ENCODE results near the gene BRICD5. TPM values are rescaled to one million over a fixed set of nuclear protein-coding genes. Genes with fewer than 3 reads are reported as not detected.

BRICD5 gene
- total and polyA plus RNA-seq, 5 donors, result 3.4 to 11.0 (median 7.3) TPM

Other genes with a start within 250 kb of the BRICD5 start
- 1,000 to 10,000 TPM in 3 of 4 donors, 100 to 1,000 TPM in 1; 947 to 1,371 (median 1,063) TPM for gene RPS2, start 246.0 kb downstream of the BRICD5 start, total RNA-seq
- gene RPS2, start 246.0 kb downstream of the BRICD5 start, polyA plus RNA-seq, result 1,244 TPM
- gene RNF151, start 244.0 kb downstream of the BRICD5 start, total RNA-seq, result not detected
- not detected for gene RNF151, start 244.0 kb downstream of the BRICD5 start, polyA plus RNA-seq
- 10 to 100 TPM; 19.0 to 22.8 (median 19.7) TPM for gene TBL3, start 238.8 kb downstream of the BRICD5 start, total RNA-seq
- 39.6 TPM for gene TBL3, start 238.8 kb downstream of the BRICD5 start, polyA plus RNA-seq
- gene NOXO1, start 229.4 kb downstream of the BRICD5 start, total RNA-seq, result not detected
- 0.29 TPM for gene NOXO1, start 229.4 kb downstream of the BRICD5 start, polyA plus RNA-seq
- 10 to 100 TPM; 19.6 to 25.7 (median 22.2) TPM for gene GFER, start 226.7 kb downstream of the BRICD5 start, total RNA-seq
- gene GFER, start 226.7 kb downstream of the BRICD5 start, polyA plus RNA-seq, result 31.7 TPM
- 1 to 10 TPM in 1 of 4 donors, under 1 TPM in 3; 0.57 to 1.0 (median 0.68) TPM for gene SYNGR3, start 220.9 kb downstream of the BRICD5 start, total RNA-seq
- 1.4 TPM for gene SYNGR3, start 220.9 kb downstream of the BRICD5 start, polyA plus RNA-seq
- gene ZNF598, start 201.0 kb downstream of the BRICD5 start, total RNA-seq, result 10 to 100 TPM; 16.8 to 20.5 (median 17.5) TPM
- gene ZNF598, start 201.0 kb downstream of the BRICD5 start, polyA plus RNA-seq, result 14.0 TPM
- gene NPW, start 191.1 kb downstream of the BRICD5 start, total RNA-seq, result not detected
- gene NPW, start 191.1 kb downstream of the BRICD5 start, polyA plus RNA-seq, result not detected
- 100 to 1,000 TPM; 131 to 257 (median 158) TPM for gene NHERF2, start 184.0 kb downstream of the BRICD5 start, total RNA-seq
- gene NHERF2, start 184.0 kb downstream of the BRICD5 start, polyA plus RNA-seq, result 228 TPM
- gene NTHL1, start 163.0 kb downstream of the BRICD5 start, total RNA-seq, result 10 to 100 TPM in 3 of 4 donors, 1 to 10 TPM in 1; 4.3 to 14.0 (median 12.5) TPM
- 21.3 TPM for gene NTHL1, start 163.0 kb downstream of the BRICD5 start, polyA plus RNA-seq
- 10 to 100 TPM; 67.3 to 72.4 (median 69.4) TPM for gene TSC2, start 162.9 kb downstream of the BRICD5 start, total RNA-seq
- gene TSC2, start 162.9 kb downstream of the BRICD5 start, polyA plus RNA-seq, result 34.7 TPM
- 100 to 1,000 TPM in 2 of 4 donors, 10 to 100 TPM in 2; 95.9 to 111 (median 99.1) TPM for gene PKD1, start 75.0 kb downstream of the BRICD5 start, total RNA-seq
- 98.4 TPM for gene PKD1, start 75.0 kb downstream of the BRICD5 start, polyA plus RNA-seq
- under 1 TPM in 3 of 4 donors, not detected in 1; 0.24 to 0.89 (median 0.88) TPM for gene RAB26, start 62.2 kb downstream of the BRICD5 start, total RNA-seq
- gene RAB26, start 62.2 kb downstream of the BRICD5 start, polyA plus RNA-seq, result 0.95 TPM
- 10 to 100 TPM; 26.1 to 39.2 (median 33.0) TPM for gene TRAF7, start 55.1 kb downstream of the BRICD5 start, total RNA-seq
- gene TRAF7, start 55.1 kb downstream of the BRICD5 start, polyA plus RNA-seq, result 17.7 TPM
- gene CASKIN1, start 14.3 kb downstream of the BRICD5 start, total RNA-seq, result 10 to 100 TPM in 3 of 4 donors, 1 to 10 TPM in 1; 9.3 to 26.5 (median 12.3) TPM
- gene CASKIN1, start 14.3 kb downstream of the BRICD5 start, polyA plus RNA-seq, result 9.7 TPM
- 10 to 100 TPM; 24.2 to 29.3 (median 27.0) TPM for gene MLST8, start 5.4 kb downstream of the BRICD5 start, total RNA-seq
- 33.3 TPM for gene MLST8, start 5.4 kb downstream of the BRICD5 start, polyA plus RNA-seq
- 10 to 100 TPM; 20.2 to 24.8 (median 21.5) TPM for gene PGP, start 4.0 kb upstream of the BRICD5 start, total RNA-seq
- gene PGP, start 4.0 kb upstream of the BRICD5 start, polyA plus RNA-seq, result 19.3 TPM
- 10 to 100 TPM; 11.8 to 16.1 (median 14.2) TPM for gene E4F1, start 12.7 kb upstream of the BRICD5 start, total RNA-seq
- gene E4F1, start 12.7 kb upstream of the BRICD5 start, polyA plus RNA-seq, result 13.7 TPM
- under 1 TPM; 0.17 to 0.43 (median 0.33) TPM for gene DNASE1L2, start 25.6 kb upstream of the BRICD5 start, total RNA-seq
- 0.48 TPM for gene DNASE1L2, start 25.6 kb upstream of the BRICD5 start, polyA plus RNA-seq
- 100 to 1,000 TPM; 110 to 145 (median 121) TPM for gene ECI1, start 40.7 kb upstream of the BRICD5 start, total RNA-seq
- 166 TPM for gene ECI1, start 40.7 kb upstream of the BRICD5 start, polyA plus RNA-seq
- 100 to 1,000 TPM; 103 to 114 (median 110) TPM for gene RNPS1, start 57.3 kb upstream of the BRICD5 start, total RNA-seq
- gene RNPS1, start 57.3 kb upstream of the BRICD5 start, polyA plus RNA-seq, result 105 TPM
- 10 to 100 TPM in 1 of 4 donors, 1 to 10 TPM in 3; 7.7 to 11.3 (median 8.5) TPM for gene ABCA3, start 129.9 kb upstream of the BRICD5 start, total RNA-seq
- 6.9 TPM for gene ABCA3, start 129.9 kb upstream of the BRICD5 start, polyA plus RNA-seq
- gene CCNF, start 218.6 kb upstream of the BRICD5 start, total RNA-seq, result 1 to 10 TPM in 3 of 4 donors, under 1 TPM in 1; 0.78 to 1.9 (median 1.5) TPM
- 0.70 TPM for gene CCNF, start 218.6 kb upstream of the BRICD5 start, polyA plus RNA-seq
- 1 to 10 TPM in 2 of 4 donors, under 1 TPM in 2; 0.58 to 2.2 (median 1.2) TPM for gene TEDC2, start 249.2 kb upstream of the BRICD5 start, total RNA-seq
- gene TEDC2, start 249.2 kb upstream of the BRICD5 start, polyA plus RNA-seq, result 1.5 TPM